HL-60 (cell line): ENCODE measurements around the gene CRY2.

Experiments
- GABPA ChIP-seq: IDR thresholded peaks from 2 replicates; pipeline ENCODE4 v1.6.1; 2012; ENCODE audit warnings: low read depth
- POLR2AphosphoS5 ChIP-seq: IDR thresholded peaks from 2 replicates; pipeline ENCODE4 v1.6.1; 2012; ENCODE audit warnings: low read depth
- SPI1 ChIP-seq: IDR thresholded peaks from 2 replicates; pipeline ENCODE4 v1.6.1; 2012; ENCODE audit warnings: low read depth, mild to moderate bottlenecking, borderline replicate concordance
- TF ChIP-seq, protein P1 (sequence below): IDR thresholded peaks from one replicate; pipeline ENCODE4 v1.5.1; 2011; ENCODE audit warnings: low read length, control low read depth, inconsistent platforms; ENCODE audit not compliant: insufficient read depth

- TF ChIP-seq, protein P1, sequence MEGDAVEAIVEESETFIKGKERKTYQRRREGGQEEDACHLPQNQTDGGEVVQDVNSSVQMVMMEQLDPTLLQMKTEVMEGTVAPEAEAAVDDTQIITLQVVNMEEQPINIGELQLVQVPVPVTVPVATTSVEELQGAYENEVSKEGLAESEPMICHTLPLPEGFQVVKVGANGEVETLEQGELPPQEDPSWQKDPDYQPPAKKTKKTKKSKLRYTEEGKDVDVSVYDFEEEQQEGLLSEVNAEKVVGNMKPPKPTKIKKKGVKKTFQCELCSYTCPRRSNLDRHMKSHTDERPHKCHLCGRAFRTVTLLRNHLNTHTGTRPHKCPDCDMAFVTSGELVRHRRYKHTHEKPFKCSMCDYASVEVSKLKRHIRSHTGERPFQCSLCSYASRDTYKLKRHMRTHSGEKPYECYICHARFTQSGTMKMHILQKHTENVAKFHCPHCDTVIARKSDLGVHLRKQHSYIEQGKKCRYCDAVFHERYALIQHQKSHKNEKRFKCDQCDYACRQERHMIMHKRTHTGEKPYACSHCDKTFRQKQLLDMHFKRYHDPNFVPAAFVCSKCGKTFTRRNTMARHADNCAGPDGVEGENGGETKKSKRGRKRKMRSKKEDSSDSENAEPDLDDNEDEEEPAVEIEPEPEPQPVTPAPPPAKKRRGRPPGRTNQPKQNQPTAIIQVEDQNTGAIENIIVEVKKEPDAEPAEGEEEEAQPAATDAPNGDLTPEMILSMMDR, result no peak
- no peak for TF ChIP-seq GABPA
- no peak for TF ChIP-seq SPI1
- no peak for TF ChIP-seq POLR2AphosphoS5
These were observed 29.9 kb downstream of the CRY2 start for GRCh38 chr11:45877221-45877620.
